Hepatocyte (in vitro differentiated cells): ENCODE measurements around the gene HAND1.

ENCODE experiments used
- EZH2 ChIP-seq: fragments of 200-600 bp; sonication (generic); IDR thresholded peaks from 2 replicates; pipeline ENCODE4 v1.6.1; 2016; ENCODE audit warnings: antibody characterized with exemption, mild to moderate bottlenecking, borderline replicate concordance
- EZH2phosphoT487 ChIP-seq: fragments of 200-600 bp; sonication (generic); IDR thresholded peaks from one replicate; pipeline ENCODE4 v1.6.1; 2018; ENCODE audit warnings: antibody characterized with exemption, mild to moderate bottlenecking, low read depth, moderate library complexity; ENCODE audit not compliant: unreplicated experiment, severe bottlenecking
- TF ChIP-seq, protein P1 (sequence below): fragments of 200-600 bp; sonication (generic); IDR thresholded peaks from 2 replicates; pipeline ENCODE4 v1.5.1; 2016; ENCODE audit warnings: antibody characterized with exemption, mild to moderate bottlenecking; ENCODE audit not compliant: poor library complexity

DNA sequence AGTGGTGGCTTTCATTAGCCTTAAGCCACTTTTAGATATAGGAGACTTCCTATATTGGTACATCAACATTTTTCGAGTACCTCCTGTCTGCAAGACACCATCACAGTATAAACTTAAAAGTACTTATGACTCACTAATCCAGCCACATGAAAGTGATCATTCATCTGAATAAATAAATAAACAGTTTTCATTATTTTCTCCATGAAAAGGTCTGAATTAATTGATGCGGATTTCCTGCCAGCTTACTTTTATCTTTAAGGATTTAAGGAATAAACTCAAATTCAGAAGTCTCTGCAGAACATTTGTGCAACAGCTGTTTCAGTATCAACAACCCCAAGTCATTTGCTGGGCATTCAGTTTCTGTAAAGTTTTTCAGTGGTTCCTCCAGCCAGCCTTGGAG lies 28.2 kb downstream of the HAND1 start:
- TF ChIP-seq, protein P1, sequence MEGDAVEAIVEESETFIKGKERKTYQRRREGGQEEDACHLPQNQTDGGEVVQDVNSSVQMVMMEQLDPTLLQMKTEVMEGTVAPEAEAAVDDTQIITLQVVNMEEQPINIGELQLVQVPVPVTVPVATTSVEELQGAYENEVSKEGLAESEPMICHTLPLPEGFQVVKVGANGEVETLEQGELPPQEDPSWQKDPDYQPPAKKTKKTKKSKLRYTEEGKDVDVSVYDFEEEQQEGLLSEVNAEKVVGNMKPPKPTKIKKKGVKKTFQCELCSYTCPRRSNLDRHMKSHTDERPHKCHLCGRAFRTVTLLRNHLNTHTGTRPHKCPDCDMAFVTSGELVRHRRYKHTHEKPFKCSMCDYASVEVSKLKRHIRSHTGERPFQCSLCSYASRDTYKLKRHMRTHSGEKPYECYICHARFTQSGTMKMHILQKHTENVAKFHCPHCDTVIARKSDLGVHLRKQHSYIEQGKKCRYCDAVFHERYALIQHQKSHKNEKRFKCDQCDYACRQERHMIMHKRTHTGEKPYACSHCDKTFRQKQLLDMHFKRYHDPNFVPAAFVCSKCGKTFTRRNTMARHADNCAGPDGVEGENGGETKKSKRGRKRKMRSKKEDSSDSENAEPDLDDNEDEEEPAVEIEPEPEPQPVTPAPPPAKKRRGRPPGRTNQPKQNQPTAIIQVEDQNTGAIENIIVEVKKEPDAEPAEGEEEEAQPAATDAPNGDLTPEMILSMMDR = no peak
- TF ChIP-seq EZH2phosphoT487 (no peak), EZH2 (no peak)
